HCT116 (cell line): Measurements from ENCODE around the gene NOX3. TPM values are rescaled to one million over a fixed set of nuclear protein-coding genes. Genes with fewer than 3 reads are reported as not detected.

Experiments used
- ATAC-seq: fragments of 200-7000 bp; cut with Tn5 transposase; 2 replicates; pipeline ENCODE4 v1.9.1; 2020; ENCODE audit warnings: mild to moderate bottlenecking, moderate library complexity
- BruUV-seq: library from RNA; stranded (reverse); fragments of 400-500 nt; replicated peaks from 2 replicates; lab custom pipeline; 2021; lab: Mats Ljungman, UMichigan
- CTCF ChIA-PET: fragments of 300-600 bp; sonication (Branson Sonifier 250); formaldehyde crosslinking; loops from one replicate; lab custom pipeline; 2021; ENCODE audit warnings: antibody characterized with exemption; lab: Charles Lee
- POLR2A ChIA-PET: fragments of 300-600, 350-600 bp; sonication (Branson Sonifier 250); formaldehyde crosslinking; loops from one replicate; lab custom pipeline; 2021; ENCODE audit warnings: antibody characterized with exemption; lab: Charles Lee
- RAD21 ChIA-PET, 2 experiments: fragments of 300-600 bp; sonication (Branson Sonifier 250); formaldehyde crosslinking; loops; one replicate each; lab custom pipeline; 2023; ENCODE audit warnings: low total read pairs in 2 of 2; ENCODE audit not compliant: uncharacterized antibody in 2 of 2, unreplicated experiment in 2 of 2, low non-redundant PET in 1 of 2; lab: Charles Lee
- DNase-seq: peaks from one replicate; pipeline ENCODE4 v3.0.0-alpha.2; 2010; ENCODE audit warnings: low read depth, low spot score
- H2AFZ ChIP-seq: fragments of 200-600 bp; shearing (Covaris generic), sonication (generic); 2 replicates; pipeline ENCODE4 v1.6.1; 2017; ENCODE audit warnings: low read depth, mixed run types, mixed read lengths, antibody characterized with exemption, low read length; ENCODE audit not compliant: poor library complexity, severe bottlenecking
- H3K27ac ChIP-seq: 2 replicates; pipeline ENCODE4 v1.5.1; 2012; ENCODE audit warnings: low read depth, low read length
- H3K27me3 ChIP-seq: fragments of 200-600 bp; sonication (generic); 2 replicates; pipeline ENCODE4 v1.6.1; 2016; ENCODE audit warnings: mixed run types, low read length, mixed read lengths; ENCODE audit not compliant: insufficient read depth
- H3K36me3 ChIP-seq, 2 experiments: fragments of 200-500 bp in 1 of 2; fragments of 200-600 bp in 1 of 2; sonication (Bioruptor generic) in 1 of 2; sonication (generic) in 1 of 2; 2 replicates each; pipeline versions ENCODE4 v1.5.1 to v1.6.1; 2014 to 2016; ENCODE audit warnings: low read length in 2 of 2, inconsistent platforms in 1 of 2, mixed read lengths in 1 of 2, mixed run types in 1 of 2; ENCODE audit not compliant: insufficient read depth in 2 of 2, control insufficient read depth in 1 of 2
- H3K4me1 ChIP-seq, 2 experiments: fragments of 200-600 bp in 1 of 2; sonication (generic) in 1 of 2; 2 replicates each; pipeline versions ENCODE4 v1.5.1 to v1.6.1; 2012 to 2017; ENCODE audit warnings: low read length in 2 of 2, inconsistent platforms in 1 of 2, mild to moderate bottlenecking in 1 of 2, mixed read lengths in 1 of 2, mixed run types in 1 of 2, moderate library complexity in 1 of 2; ENCODE audit not compliant: insufficient read depth in 2 of 2, control insufficient read depth in 1 of 2
- H3K4me2 ChIP-seq: fragments of 200-600 bp; sonication (generic); 2 replicates; pipeline ENCODE4 v1.6.1; 2017; ENCODE audit warnings: mixed run types, low read length, mixed read lengths
- H3K4me3 ChIP-seq, 2 experiments: fragments of 200-600 bp in 1 of 2; sonication (generic) in 1 of 2; replicated peaks in 1 of 2; 2 replicates each; pipeline ENCODE4 v1.5.1; 2011 to 2016; ENCODE audit warnings: low read length in 2 of 2, control low read depth in 1 of 2, low read depth in 1 of 2, mild to moderate bottlenecking in 1 of 2, mixed read lengths in 1 of 2, mixed run types in 1 of 2
- H3K79me2 ChIP-seq: fragments of 200-600 bp; sonication (generic); 2 replicates; pipeline ENCODE4 v1.6.1; 2017; ENCODE audit warnings: mild to moderate bottlenecking, mixed run types, low read length, moderate library complexity, mixed read lengths; ENCODE audit not compliant: insufficient read depth
- H3K9ac ChIP-seq: fragments of 200-600 bp; sonication (generic); 2 replicates; pipeline ENCODE4 v1.6.1; 2016; ENCODE audit warnings: low read length, mixed read lengths
- H3K9me2 ChIP-seq: fragments of 200-600 bp; sonication (generic), shearing (Covaris generic); 2 replicates; pipeline ENCODE4 v1.6.1; 2017; ENCODE audit warnings: mixed run types, mild to moderate bottlenecking, moderate library complexity; ENCODE audit not compliant: insufficient read depth
- H3K9me3 ChIP-seq, 2 experiments: fragments of 200-500 bp in 1 of 2; fragments of 200-600 bp in 1 of 2; sonication (Bioruptor generic) in 1 of 2; sonication (generic) in 1 of 2; 2 replicates each; pipeline ENCODE4 v1.6.1; 2014 to 2017; ENCODE audit warnings: low read length in 2 of 2, mixed read lengths in 2 of 2, inconsistent platforms in 1 of 2, low read depth in 1 of 2, mild to moderate bottlenecking in 1 of 2, mixed run types in 1 of 2, moderate library complexity in 1 of 2; ENCODE audit not compliant: control insufficient read depth in 1 of 2, insufficient read depth in 1 of 2
- H4K20me1 ChIP-seq: fragments of 200-600 bp; sonication (generic), shearing (Covaris generic); 2 replicates; pipeline ENCODE4 v1.6.1; 2017; ENCODE audit warnings: mixed run types, mild to moderate bottlenecking, moderate library complexity; ENCODE audit not compliant: insufficient read depth
- ATF3 ChIP-seq: IDR thresholded peaks from 2 replicates; pipeline ENCODE4 v1.6.1; 2012
- CTCF ChIP-seq, 3 experiments: fragments of 200-600 bp in 1 of 3; sonication (generic) in 1 of 3; IDR thresholded peaks in 2 of 3; conservative IDR thresholded peaks in 1 of 3; 2 replicates each; pipeline ENCODE4 v1.5.1; 2012 to 2017; ENCODE audit warnings: low read depth in 2 of 3, low read length in 2 of 3, antibody characterized with exemption in 1 of 3, borderline replicate concordance in 1 of 3, control low read depth in 1 of 3, mild to moderate bottlenecking in 1 of 3, mixed read lengths in 1 of 3, mixed run types in 1 of 3, moderate library complexity in 1 of 3; ENCODE audit not compliant: insufficient read depth in 1 of 3
- EZH2 ChIP-seq: fragments of 200-600 bp; sonication (generic); IDR thresholded peaks from 2 replicates; pipeline ENCODE4 v1.6.1; 2017; ENCODE audit warnings: antibody characterized with exemption, mixed run types
- JUND ChIP-seq: IDR thresholded peaks from 2 replicates; pipeline ENCODE4 v1.6.1; 2012
- MAX ChIP-seq: IDR thresholded peaks from 2 replicates; pipeline ENCODE4 v1.6.1; 2012
- POLR2AphosphoS5 ChIP-seq: IDR thresholded peaks from 2 replicates; pipeline ENCODE4 v1.6.1; 2011; ENCODE audit warnings: mild to moderate bottlenecking, low read depth, low read length, moderate library complexity
- RAD21 ChIP-seq: IDR thresholded peaks from 2 replicates; pipeline ENCODE4 v1.6.1; 2012; ENCODE audit warnings: low read depth, mild to moderate bottlenecking
- SIN3A ChIP-seq: IDR thresholded peaks from 2 replicates; pipeline ENCODE4 v1.6.1; 2012; ENCODE audit warnings: low read depth
- SP1 ChIP-seq: IDR thresholded peaks from 2 replicates; pipeline ENCODE4 v1.6.1; 2012; ENCODE audit warnings: low read depth
- ZNF274 ChIP-seq: fragments of 200-500 bp; sonication (Bioruptor generic); IDR thresholded peaks from 2 replicates; pipeline ENCODE4 v1.6.1; 2014; ENCODE audit warnings: mild to moderate bottlenecking, low read depth, low read length, inconsistent platforms
- intact Hi-C: fragments of 100-400 bp; cut with micrococcal nuclease; formaldehyde crosslinking; loops from 2 replicates; pipeline ENCODE4 v1.10.0; 2022
- total RNA-seq: library from RNA; stranded (reverse); gene quantifications from one replicate; pipeline ENCODE4 v1.2.1, GENCODE V29; 2021; ENCODE audit not compliant: unreplicated experiment

The NOX3 gene
- total RNA-seq, 1 experiment from 2014 or later = not detected

GRCh38 chr6:155422635-155423034, 33.0 kb downstream of the NOX3 start:
- no peak for TF ChIP-seq MAX
- TF ChIP-seq ZNF274 = no peak
- TF ChIP-seq SIN3A = no peak
- no peak for TF ChIP-seq CTCF (IDR thresholded peaks at IDR 0.05 in 2 of 3, conservative IDR thresholded peaks at IDR 0.05 in 1 of 3; ENCODE audit: borderline replicate concordance in 1 of 3, insufficient read depth in 1 of 3, low read depth in 2 of 3, low read length in 2 of 3)
- no peak for TF ChIP-seq JUND
- no peak for TF ChIP-seq RAD21
- TF ChIP-seq EZH2 = no peak
- no peak for TF ChIP-seq SP1
- no peak for TF ChIP-seq ATF3
- no peak for TF ChIP-seq POLR2AphosphoS5
- BruUV-seq = no TSS peak
- ChIA-PET POLR2A (no interaction called here), CTCF (no interaction called here), RAD21 (no interaction called here)
- H3K36me3 ChIP-seq = no peaks in the 10 kb centered on the region
- intact Hi-C loops = no loop called here
- no peaks in the 10 kb centered on the region for H3K4me1 ChIP-seq
- no peaks in the 10 kb centered on the region for H3K27me3 ChIP-seq
- H4K20me1 ChIP-seq = no peaks in the 10 kb centered on the region
- H2AFZ ChIP-seq = no peak overlapping the region
- no peaks in the 10 kb centered on the region for H3K79me2 ChIP-seq
- no peak overlapping the region for H3K4me3 ChIP-seq
- no peak overlapping the region for H3K9ac ChIP-seq
- no peak for ATAC-seq
- H3K9me2 ChIP-seq = no peaks in the 10 kb centered on the region
- H3K9me3 ChIP-seq = no peaks in the 10 kb centered on the region
- H3K4me2 ChIP-seq = no peak overlapping the region
- H3K27ac ChIP-seq = no peak overlapping the region
- no peak for DNase-seq
